PFSK-1 (cell line): ENCODE results near the gene PPP3CA.

Source experiments
- FOXP2 ChIP-seq: optimal IDR thresholded peaks from 2 replicates; pipeline ENCODE3; 2011; ENCODE audit warnings: borderline replicate concordance, control low read depth, inconsistent platforms; ENCODE audit not compliant: insufficient read depth; ENCODE audit errors: extremely low read length, extremely low read depth
- POLR2AphosphoS5 ChIP-seq: IDR thresholded peaks from 2 replicates; pipeline ENCODE4 v1.6.1; 2012; ENCODE audit warnings: low read depth, mild to moderate bottlenecking, control low read depth, low read length, moderate library complexity
- REST ChIP-seq, 2 experiments: IDR thresholded peaks; 2 replicates each; pipeline versions ENCODE4 v1.6.1 to v1.8.0; 2011 to 2012; ENCODE audit warnings: low read depth in 2 of 2, low read length in 2 of 2, control low read depth in 1 of 2, inconsistent platforms in 1 of 2, mild to moderate bottlenecking in 1 of 2, moderate library complexity in 1 of 2; ENCODE audit not compliant: insufficient read depth in 1 of 2
- SIN3A ChIP-seq: IDR thresholded peaks from 2 replicates; pipeline ENCODE4 v1.6.1; 2012; ENCODE audit warnings: mild to moderate bottlenecking, low read length, moderate library complexity, borderline replicate concordance; ENCODE audit not compliant: insufficient read depth
- TAF1 ChIP-seq: IDR thresholded peaks from 2 replicates; pipeline ENCODE4 v1.6.1; 2012; ENCODE audit warnings: low read length, control low read depth, borderline replicate concordance; ENCODE audit not compliant: insufficient read depth

PPP3CA gene

GRCh38 chr4:101265816-101266172 lies 81.5 kb downstream of the PPP3CA start:
- no peak for TF ChIP-seq SIN3A
- TF ChIP-seq FOXP2: no peak
- no peak; the same call in 1 of the 2 replicates for TF ChIP-seq POLR2AphosphoS5
- TF ChIP-seq TAF1: no peak
- TF ChIP-seq REST (IDR thresholded peaks at IDR 0.05; ENCODE audit: insufficient read depth in 1 of 2, low read depth in 2 of 2, low read length in 2 of 2): no peak

GRCh38 chr4:101264993-101265815 lies 82.1 kb downstream of the PPP3CA start:
- TF ChIP-seq TAF1 (no peak), SIN3A (no peak), FOXP2 (no peak), POLR2AphosphoS5 (no peak; the same call in 1 of the 2 replicates), REST (IDR thresholded peaks at IDR 0.05; ENCODE audit: insufficient read depth in 1 of 2, low read depth in 2 of 2, low read length in 2 of 2) (no peak)

- no peak for TF ChIP-seq REST (IDR thresholded peaks at IDR 0.05; ENCODE audit: insufficient read depth in 1 of 2, low read depth in 2 of 2, low read length in 2 of 2)
- 0 out of 2 replicates have a peak, but pooled peaks have one; percentile 34 for TF ChIP-seq SIN3A
Observed at GRCh38 chr4:101264512-101264911, 82.8 kb downstream of the PPP3CA start.

GRCh38 chr4:101262683-101263082 lies 84.6 kb downstream of the PPP3CA start:
- no peak for TF ChIP-seq TAF1
- TF ChIP-seq POLR2AphosphoS5: no peak
- TF ChIP-seq REST (IDR thresholded peaks at IDR 0.05; ENCODE audit: insufficient read depth in 1 of 2, low read depth in 2 of 2, low read length in 2 of 2): no peak
- no peak for TF ChIP-seq SIN3A
- no peak for TF ChIP-seq FOXP2

GRCh38 chr4:101259876-101260275 lies 87.5 kb downstream of the PPP3CA start:
- TF ChIP-seq FOXP2: no peak
- TF ChIP-seq REST (IDR thresholded peaks at IDR 0.05; ENCODE audit: insufficient read depth in 1 of 2, low read depth in 2 of 2, low read length in 2 of 2): no peak
- TF ChIP-seq TAF1: no peak
- TF ChIP-seq SIN3A: no peak
